ENCODE data around the gene GMDS. TPM values are rescaled to one million over a fixed set of nuclear protein-coding genes. Genes with fewer than 3 reads are reported as not detected.

GMDS gene
- total RNA-seq, 8 experiments from 2014 or later = 4.5 to 61.7 (median 6.9) TPM

- WGBS, 10 experiments = 45 to 100% (median 88%) methylated on average over 2 to 10 of the region's 14 CpGs; no CpG with 5 or more reads in 2 of the 10 experiments
- Histone ChIP-seq H3K4me3 (no peak overlapping the region), H3K27ac (no peak overlapping the region), H3K4me1 (replicated peaks in 1 of 2) (no peaks in the 10 kb centered on the region)
- in situ Hi-C loops (cut with MboI; ENCODE audit: low pct_unique_long_range_greater_than_20kb in 2 of 9, low sequenced_read_pairs in 9 of 9, unreplicated experiment in 9 of 9) = loop anchor here in 1 of 9 experiments (25.0 kb wide), 1 partner anchor 442 kb away; no protein-coding TSS in a partner anchor
- no peak for ATAC-seq (replicated peaks in 6 of 8)
Observed at GRCh38 chr6:1645466-1646185, 599.8 kb downstream of the GMDS start.

DNA sequence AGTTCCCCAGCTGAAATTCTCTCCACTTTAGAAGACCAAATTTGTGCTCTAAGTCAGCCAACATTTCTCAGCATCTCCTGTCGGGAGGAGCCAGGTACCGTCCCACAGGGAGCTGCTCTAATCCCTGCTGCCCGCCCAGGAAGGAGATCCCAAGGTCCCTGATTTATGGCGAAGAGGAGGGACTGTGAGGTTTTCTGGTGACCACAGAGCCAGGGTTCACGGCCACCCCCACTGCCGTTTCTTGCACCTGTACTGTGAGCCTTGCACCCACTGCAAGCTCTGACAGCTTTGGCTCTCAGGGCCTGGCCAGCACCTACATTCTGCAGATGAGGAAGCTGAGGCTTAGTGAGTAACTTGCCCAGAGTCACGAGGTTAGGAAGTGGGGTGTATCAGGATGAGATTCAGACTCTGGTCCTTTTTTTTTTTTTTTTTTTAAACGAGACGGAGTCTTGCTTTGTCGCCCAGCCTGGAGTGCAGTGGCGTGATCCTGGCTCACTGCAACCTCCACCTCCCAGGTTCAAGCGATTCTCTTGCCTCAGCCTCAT lies 600.8 kb downstream of the GMDS start:
- in situ Hi-C loops (cut with MboI; ENCODE audit: low pct_unique_long_range_greater_than_20kb in 2 of 9, low sequenced_read_pairs in 9 of 9, unreplicated experiment in 9 of 9) = loop anchor here in 1 of 9 experiments (25.0 kb wide), 1 partner anchor 443 kb away; no protein-coding TSS in a partner anchor
- no peak overlapping the region for H3K4me3 ChIP-seq
- 61 to 100% (median 88%) methylated on average over 2 to 10 of the region's 12 CpGs; no CpG with 5 or more reads in 3 of the 10 experiments for WGBS, 10 experiments

GRCh38 chr6:1643830-1644445 lies 601.5 kb downstream of the GMDS start:
- H3K27ac ChIP-seq = no peak overlapping the region
- 74 to 100% (median 91%) methylated on average over 1 to 10 of the region's 18 CpGs; no CpG with 5 or more reads in 6 of the 10 experiments for WGBS, 10 experiments
- ATAC-seq (replicated peaks in 6 of 8) = no peak
- in situ Hi-C loops (cut with MboI; ENCODE audit: low pct_unique_long_range_greater_than_20kb in 2 of 9, low sequenced_read_pairs in 9 of 9, unreplicated experiment in 9 of 9) = loop anchor here in 1 of 9 experiments (25.0 kb wide), 1 partner anchor 443 kb away; no protein-coding TSS in a partner anchor
- no peaks in the 10 kb centered on the region for H3K4me1 ChIP-seq (replicated peaks in 1 of 2)
- no peak overlapping the region for H3K4me3 ChIP-seq

More for the DNA sequence above, 600.8 kb downstream of the GMDS start:
- Histone ChIP-seq H3K27ac (no peak overlapping the region), H3K4me1 (replicated peaks in 1 of 2) (no peaks in the 10 kb centered on the region)
- no peak for ATAC-seq (replicated peaks in 6 of 8)

GRCh38 chr6:1643111-1643510 lies 602.3 kb downstream of the GMDS start:
- ATAC-seq (replicated peaks in 6 of 8) = no peak
- no peak overlapping the region for H3K27ac ChIP-seq
- in situ Hi-C loops (cut with MboI; ENCODE audit: low pct_unique_long_range_greater_than_20kb in 2 of 9, low sequenced_read_pairs in 9 of 9, unreplicated experiment in 9 of 9) = loop anchor here in 1 of 9 experiments (25.0 kb wide), 1 partner anchor 444 kb away; no protein-coding TSS in a partner anchor
- WGBS, 10 experiments = 43 to 100% (median 72%) methylated on average over 1 to 6 of the region's 7 CpGs; no CpG with 5 or more reads in 6 of the 10 experiments
- no peaks in the 10 kb centered on the region for H3K4me1 ChIP-seq (replicated peaks in 1 of 2)
- H3K4me3 ChIP-seq = no peak overlapping the region

GRCh38 chr6:1641343-1641885 lies 604.0 kb downstream of the GMDS start:
- Histone ChIP-seq H3K4me1 (replicated peaks in 1 of 2) (no peaks in the 10 kb centered on the region), H3K4me3 (no peak overlapping the region), H3K27ac (no peak overlapping the region)
- 53 to 100% (median 94%) methylated on average over 2 to 8 of the region's 12 CpGs; no CpG with 5 or more reads in 1 of the 10 experiments for WGBS, 10 experiments
- no peak for ATAC-seq (replicated peaks in 6 of 8)
- in situ Hi-C loops (cut with MboI; ENCODE audit: low pct_unique_long_range_greater_than_20kb in 2 of 9, low sequenced_read_pairs in 9 of 9, unreplicated experiment in 9 of 9) = loop anchor here in 1 of 9 experiments (25.0 kb wide), 1 partner anchor 446 kb away; no protein-coding TSS in a partner anchor

GRCh38 chr6:1640476-1640875 lies 604.9 kb downstream of the GMDS start:
- Histone ChIP-seq H3K4me1 (replicated peaks in 1 of 2) (no peaks in the 10 kb centered on the region), H3K27ac (no peak overlapping the region), H3K4me3 (no peak overlapping the region)
- in situ Hi-C loops (cut with MboI; ENCODE audit: low pct_unique_long_range_greater_than_20kb in 2 of 9, low sequenced_read_pairs in 9 of 9, unreplicated experiment in 9 of 9) = loop anchor here in 1 of 9 experiments (25.0 kb wide), 1 partner anchor 447 kb away; no protein-coding TSS in a partner anchor
- no peak for ATAC-seq (replicated peaks in 6 of 8)
- 56 to 83% (median 80%) methylated on average over 2 to 7 of the region's 8 CpGs; no CpG with 5 or more reads in 6 of the 10 experiments for WGBS, 10 experiments

DNA sequence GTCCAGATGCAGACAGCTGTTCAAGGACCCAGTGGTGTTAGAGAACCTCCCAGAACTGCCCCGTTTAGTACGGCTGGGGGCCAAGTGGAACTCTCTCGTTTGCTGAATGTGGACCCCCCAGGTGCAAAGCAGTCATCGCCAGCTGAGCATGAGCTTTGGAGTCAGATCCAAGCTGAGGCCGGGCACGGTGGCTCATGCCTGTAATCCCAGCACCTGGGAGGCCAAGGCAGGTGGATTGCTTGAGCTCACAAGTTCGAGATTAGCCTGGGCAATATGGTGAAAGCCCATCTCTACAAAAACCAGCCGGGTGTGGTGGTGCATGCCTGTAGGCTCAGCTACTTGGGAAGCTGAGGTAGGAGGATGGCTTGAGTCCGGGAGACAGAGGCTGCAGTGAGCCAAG lies 606.0 kb downstream of the GMDS start:
- Histone ChIP-seq H3K4me1 (replicated peaks in 1 of 2) (no peaks in the 10 kb centered on the region), H3K27ac (no peak overlapping the region), H3K4me3 (no peak overlapping the region)
- WGBS, 10 experiments = 80 to 100% (median 87%) methylated on average over 1 to 3 of the region's 9 CpGs; no CpG with 5 or more reads in 6 of the 10 experiments
- no peak for ATAC-seq (replicated peaks in 6 of 8)
- in situ Hi-C loops (cut with MboI; ENCODE audit: low pct_unique_long_range_greater_than_20kb in 2 of 9, low sequenced_read_pairs in 9 of 9, unreplicated experiment in 9 of 9) = loop anchor here in 1 of 9 experiments (25.0 kb wide), 1 partner anchor 448 kb away; no protein-coding TSS in a partner anchor

DNA sequence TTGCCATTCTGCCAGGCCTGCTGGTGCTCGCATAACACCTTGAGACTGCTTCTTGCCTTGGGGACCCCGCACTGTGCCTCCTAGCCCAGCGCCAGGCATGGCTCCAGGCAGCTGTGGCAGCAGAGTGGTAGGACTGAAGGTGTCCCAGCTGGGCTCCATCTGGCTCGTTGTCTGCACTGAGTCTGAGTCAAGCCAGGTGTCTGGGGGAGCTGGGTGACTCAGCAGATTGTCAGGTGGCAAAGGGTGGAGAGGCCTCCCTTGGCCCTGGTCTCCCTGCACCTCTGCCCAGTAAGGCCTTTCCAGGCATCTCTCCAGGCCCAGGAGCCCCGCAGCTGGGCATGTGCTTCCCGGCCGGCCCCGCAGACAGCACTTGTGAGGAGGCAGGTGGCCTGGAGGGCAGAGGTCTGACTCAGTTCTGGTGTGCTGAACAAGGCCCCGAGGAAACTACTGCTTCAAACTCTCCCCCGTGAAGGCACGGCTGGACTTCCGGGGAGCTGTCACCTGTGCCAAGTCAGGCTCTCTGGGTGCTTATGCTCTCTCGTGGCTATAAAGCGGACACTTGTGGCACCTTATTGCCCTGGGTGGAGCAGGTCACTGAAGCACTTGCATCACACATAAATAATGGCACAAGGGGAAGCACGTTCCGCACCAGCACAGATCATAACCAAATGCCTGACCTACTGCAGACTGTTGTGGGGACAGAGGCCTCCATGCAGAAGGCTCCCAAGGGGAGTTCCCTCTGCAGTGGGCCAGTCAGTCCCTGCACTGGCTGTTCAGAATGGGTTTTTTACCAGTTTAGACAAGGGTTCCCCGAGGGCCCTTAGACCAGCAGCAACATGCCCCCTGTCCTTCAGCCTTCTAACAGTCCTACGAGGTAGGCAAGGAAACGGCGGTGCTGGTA lies 608.2 kb downstream of the GMDS start:
- 60 to 92% (median 75%) methylated on average over 1 to 12 of the region's 20 CpGs; no CpG with 5 or more reads in 3 of the 10 experiments for WGBS, 10 experiments
- H3K27ac ChIP-seq = no peak overlapping the region
- peak in 2 of 8 experiments; percentile 37 to 49 for ATAC-seq (replicated peaks in 6 of 8)
- in situ Hi-C loops (cut with MboI; ENCODE audit: low pct_unique_long_range_greater_than_20kb in 2 of 9, low sequenced_read_pairs in 9 of 9, unreplicated experiment in 9 of 9) = loop anchor here in 1 of 9 experiments (25.0 kb wide), 1 partner anchor 450 kb away; no protein-coding TSS in a partner anchor
- H3K4me1 ChIP-seq (replicated peaks in 1 of 2) = no peaks in the 10 kb centered on the region
- H3K4me3 ChIP-seq = no peak overlapping the region

DNA sequence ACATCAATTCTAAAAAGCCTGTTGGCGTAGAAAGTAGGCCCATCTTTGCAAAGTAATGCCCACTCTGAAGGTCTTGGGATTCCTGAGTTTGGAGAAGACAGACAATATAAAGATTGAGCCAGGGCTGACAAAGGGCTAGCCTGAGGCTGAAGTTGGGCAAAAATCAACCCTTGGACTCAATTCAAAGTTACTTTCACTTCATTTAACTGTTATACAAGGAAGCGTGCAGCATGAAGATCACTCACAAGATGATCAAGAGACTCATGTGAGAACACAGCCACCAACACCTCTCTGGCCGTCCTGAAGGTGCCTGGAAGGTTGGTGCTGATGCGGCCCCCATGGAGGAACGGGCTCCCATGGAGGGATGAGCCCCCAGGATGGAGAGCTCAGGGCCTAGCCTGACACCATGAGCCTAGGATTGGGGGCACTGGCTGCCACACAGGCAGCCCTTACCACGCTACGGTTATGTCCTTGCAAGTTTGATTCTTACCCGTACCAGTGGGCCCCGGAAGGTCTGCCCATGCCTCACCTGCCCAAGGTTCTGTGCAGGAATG lies 609.1 kb downstream of the GMDS start:
- 90 to 100% (median 92%) methylated on average over 1 to 7 of the region's 9 CpGs; no CpG with 5 or more reads in 3 of the 10 experiments for WGBS, 10 experiments
- Histone ChIP-seq H3K27ac (no peak overlapping the region), H3K4me3 (no peak overlapping the region), H3K4me1 (replicated peaks in 1 of 2) (no peaks in the 10 kb centered on the region)
- no peak for ATAC-seq (replicated peaks in 6 of 8)
- in situ Hi-C loops (cut with MboI; ENCODE audit: low pct_unique_long_range_greater_than_20kb in 2 of 9, low sequenced_read_pairs in 9 of 9, unreplicated experiment in 9 of 9) = loop anchor here in 1 of 9 experiments (25.0 kb wide), 1 partner anchor 451 kb away; no protein-coding TSS in a partner anchor

- no peaks in the 10 kb centered on the region for H3K4me1 ChIP-seq (replicated peaks in 1 of 2)
- WGBS, 10 experiments = 60 to 100% (median 80%) methylated on average over 1 to 16 of the region's 23 CpGs; no CpG with 5 or more reads in 3 of the 10 experiments
- no peak overlapping the region for H3K4me3 ChIP-seq
- peak in 3 of 8 experiments; percentile 22 to 32 (median 26) for ATAC-seq (replicated peaks in 6 of 8)
- H3K27ac ChIP-seq = no peak overlapping the region
- in situ Hi-C loops (cut with MboI; ENCODE audit: low pct_unique_long_range_greater_than_20kb in 2 of 9, low sequenced_read_pairs in 9 of 9, unreplicated experiment in 9 of 9) = loop anchor here in 1 of 9 experiments (25.0 kb wide), 1 partner anchor 452 kb away; no protein-coding TSS in a partner anchor
Observed at GRCh38 chr6:1635305-1636010, 609.9 kb downstream of the GMDS start.

DNA sequence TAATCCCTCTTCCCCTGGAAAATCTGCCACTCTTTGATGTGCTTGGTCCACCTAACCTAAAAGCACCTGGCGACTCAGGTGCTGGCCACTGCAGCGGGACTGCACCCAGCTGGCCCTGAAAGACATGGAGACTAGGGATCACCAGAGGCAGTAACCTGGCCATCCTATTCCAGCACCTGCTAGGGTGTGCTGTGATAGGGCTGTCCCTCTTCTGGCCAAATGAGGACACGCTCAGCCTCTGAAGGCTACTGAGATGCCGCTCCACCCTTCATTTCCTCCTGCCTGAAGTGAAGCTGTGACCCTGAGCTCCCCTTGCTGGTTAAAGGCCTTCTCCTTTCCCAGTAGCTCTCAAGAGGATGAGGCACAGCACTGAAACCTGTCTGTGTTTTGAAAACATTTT lies 611.3 kb downstream of the GMDS start:
- no peaks in the 10 kb centered on the region for H3K4me1 ChIP-seq (replicated peaks in 1 of 2)
- no peak overlapping the region for H3K27ac ChIP-seq
- in situ Hi-C loops (cut with MboI; ENCODE audit: low pct_unique_long_range_greater_than_20kb in 2 of 9, low sequenced_read_pairs in 9 of 9, unreplicated experiment in 9 of 9) = loop anchor here in 1 of 9 experiments (25.0 kb wide), 1 partner anchor 453 kb away; no protein-coding TSS in a partner anchor
- ATAC-seq (replicated peaks in 6 of 8) = no peak
- H3K4me3 ChIP-seq = no peak overlapping the region
- WGBS, 10 experiments = 90 to 100% (median 97%) methylated on average over 1 to 3 of the region's 4 CpGs; no CpG with 5 or more reads in 6 of the 10 experiments

Data from motor neuron (in vitro differentiated cells).